ENCODE data around the gene TMEM144.
"Not testable (repeated sequence)": the region's sequence is repeated elsewhere in the genome, so short reads cannot be mapped to it uniquely, and the experiment has no call there.

Gene TMEM144

DNA sequence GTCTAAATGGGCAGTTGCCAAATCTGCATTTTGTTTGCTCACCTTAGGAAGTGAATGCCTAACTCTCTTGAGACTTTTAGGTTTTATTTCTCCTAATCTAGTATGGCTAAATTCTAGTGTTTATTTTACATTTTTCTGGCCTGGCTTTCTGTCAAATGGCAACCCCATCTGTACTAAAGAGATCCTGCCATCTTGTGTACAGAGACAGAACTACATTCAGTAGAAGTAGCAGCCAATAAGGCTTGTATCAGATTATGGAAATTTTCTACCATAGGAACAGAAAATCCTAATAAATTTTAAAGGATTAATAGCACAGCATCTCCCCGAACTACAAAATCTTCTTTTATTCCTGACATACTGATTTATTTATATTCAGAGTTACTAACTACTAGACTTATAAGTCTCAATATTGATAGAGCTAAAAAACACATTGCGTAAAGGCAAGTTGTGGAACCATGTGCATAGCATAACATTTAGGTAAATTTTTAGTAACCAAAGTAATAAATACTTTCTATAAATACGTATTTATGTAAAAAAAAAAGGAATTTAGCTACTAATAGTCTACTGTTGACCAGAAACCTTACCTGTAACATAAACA lies 45.5 kb downstream of the TMEM144 start:
- no peak overlapping the region for H3K4me3 ChIP-seq (ENCODE audit: low read depth, low read length)
- TF ChIP-seq, protein P1, sequence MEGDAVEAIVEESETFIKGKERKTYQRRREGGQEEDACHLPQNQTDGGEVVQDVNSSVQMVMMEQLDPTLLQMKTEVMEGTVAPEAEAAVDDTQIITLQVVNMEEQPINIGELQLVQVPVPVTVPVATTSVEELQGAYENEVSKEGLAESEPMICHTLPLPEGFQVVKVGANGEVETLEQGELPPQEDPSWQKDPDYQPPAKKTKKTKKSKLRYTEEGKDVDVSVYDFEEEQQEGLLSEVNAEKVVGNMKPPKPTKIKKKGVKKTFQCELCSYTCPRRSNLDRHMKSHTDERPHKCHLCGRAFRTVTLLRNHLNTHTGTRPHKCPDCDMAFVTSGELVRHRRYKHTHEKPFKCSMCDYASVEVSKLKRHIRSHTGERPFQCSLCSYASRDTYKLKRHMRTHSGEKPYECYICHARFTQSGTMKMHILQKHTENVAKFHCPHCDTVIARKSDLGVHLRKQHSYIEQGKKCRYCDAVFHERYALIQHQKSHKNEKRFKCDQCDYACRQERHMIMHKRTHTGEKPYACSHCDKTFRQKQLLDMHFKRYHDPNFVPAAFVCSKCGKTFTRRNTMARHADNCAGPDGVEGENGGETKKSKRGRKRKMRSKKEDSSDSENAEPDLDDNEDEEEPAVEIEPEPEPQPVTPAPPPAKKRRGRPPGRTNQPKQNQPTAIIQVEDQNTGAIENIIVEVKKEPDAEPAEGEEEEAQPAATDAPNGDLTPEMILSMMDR (IDR thresholded peaks at IDR 0.05; ENCODE audit: insufficient read depth, low read length, missing control alignments) = peak; percentile 63
- ChIA-PET CTCF (interaction anchor here (0.6 to 7.5 kb wide), 36 partner anchors 9 to 414 kb away, joined by 3 to 121 read pairs (median 4); partner anchors contain the start of genes C4orf46 and TMEM144), POLR2A (no interaction called here)
- peak; percentile 2 for DNase-seq (ENCODE audit: low read depth, low spot score)

DNA sequence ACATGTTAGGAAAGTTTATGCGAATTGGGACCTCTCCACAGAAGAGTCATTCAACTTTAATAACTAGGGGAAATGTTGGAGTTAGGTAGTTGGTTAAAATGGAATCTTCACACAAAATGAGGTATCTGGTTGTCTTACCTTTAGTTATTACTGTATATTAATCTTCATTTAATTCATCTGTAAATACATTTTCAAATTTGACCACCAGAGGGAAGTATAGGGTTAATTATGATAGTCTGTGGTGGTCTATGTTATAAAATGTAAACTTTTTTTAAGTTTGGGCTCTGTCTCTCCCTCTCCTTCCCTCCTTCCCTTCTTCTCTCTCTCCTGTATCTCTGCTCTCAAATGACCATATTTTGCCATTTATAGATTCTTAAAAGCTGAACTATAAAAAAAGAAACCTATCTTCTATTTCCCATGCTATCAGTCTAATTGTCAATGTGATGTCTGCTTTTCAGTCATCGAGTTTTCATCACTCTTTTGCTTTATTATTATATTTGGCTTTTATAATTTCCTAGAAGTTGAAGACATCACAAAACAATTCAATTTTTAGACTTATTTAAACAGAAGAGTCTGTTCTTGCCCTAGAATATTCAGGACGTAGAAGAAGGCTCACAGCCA lies 49.8 kb downstream of the TMEM144 start:
- ChIA-PET POLR2A (no interaction called here), CTCF (interaction anchor here (0.6 to 4.0 kb wide), 26 partner anchors 9 to 945 kb away, joined by 3 to 98 read pairs (median 4); partner anchors contain the start of gene TMEM144)
- H3K4me3 ChIP-seq (ENCODE audit: low read depth, low read length) = no peak overlapping the region
- TF ChIP-seq, protein P1 (IDR thresholded peaks at IDR 0.05; ENCODE audit: insufficient read depth, low read length, missing control alignments) = peak; percentile 5
- DNase-seq (ENCODE audit: low read depth, low spot score) = no peak

DNA sequence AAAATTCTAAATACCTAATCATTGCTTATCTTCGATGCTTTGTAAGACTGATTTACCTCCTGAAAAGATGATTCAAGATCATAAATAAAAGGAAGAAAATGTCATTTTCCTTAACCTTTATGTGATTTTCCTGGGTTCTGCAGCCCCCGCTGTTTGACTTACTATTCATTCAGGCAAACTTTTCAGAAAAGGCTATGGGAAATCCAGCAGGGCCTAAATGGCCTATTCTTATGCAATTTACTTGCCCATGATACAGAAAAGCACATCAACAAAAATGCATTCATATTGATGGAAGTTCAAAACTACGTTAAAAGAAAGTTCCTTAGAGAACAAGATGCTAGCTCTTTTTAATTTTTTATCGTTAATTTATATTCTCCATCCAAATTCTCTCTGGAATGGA lies 51.2 kb downstream of the TMEM144 start:
- TF ChIP-seq, protein P1 (IDR thresholded peaks at IDR 0.05; ENCODE audit: insufficient read depth, low read length, missing control alignments) = no peak
- DNase-seq (ENCODE audit: low read depth, low spot score) = no peak
- ChIA-PET POLR2A (no interaction called here), CTCF (interaction anchor here (1.1 to 4.0 kb wide), 12 partner anchors 10 to 938 kb away, joined by 3 to 98 read pairs (median 6); no protein-coding TSS in a partner anchor)
- no peak overlapping the region for H3K4me3 ChIP-seq (ENCODE audit: low read depth, low read length)

DNA sequence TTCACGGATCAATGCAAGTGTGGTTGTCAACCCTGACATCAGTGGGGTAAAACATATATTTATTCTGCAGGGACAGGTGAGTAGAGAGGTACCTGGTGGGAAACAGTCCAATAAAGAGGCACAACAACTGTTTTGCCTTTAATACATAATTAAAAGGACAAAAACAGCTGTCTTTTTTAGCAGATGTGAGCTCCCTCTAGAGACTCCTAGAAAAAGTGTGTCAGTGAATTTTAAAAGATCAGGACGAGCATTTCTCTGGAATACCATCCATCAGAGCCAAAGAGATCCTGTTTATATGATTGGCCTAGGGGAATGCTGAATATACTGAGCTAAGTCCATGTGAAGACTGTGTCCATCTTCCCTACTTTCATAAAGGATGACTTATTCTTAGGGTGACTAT lies 58.3 kb downstream of the TMEM144 start:
- POLR2A ChIA-PET = no interaction called here
- no peak for DNase-seq (ENCODE audit: low read depth, low spot score)
- H3K4me3 ChIP-seq (ENCODE audit: low read depth, low read length) = no peak overlapping the region
- TF ChIP-seq, protein P1 (IDR thresholded peaks at IDR 0.05; ENCODE audit: insufficient read depth, low read length, missing control alignments) = no peak
- CTCF ChIA-PET = interaction anchor here (0.9 to 4.9 kb wide), 6 partner anchors 8 to 403 kb away, joined by 3 to 28 read pairs (median 4); no protein-coding TSS in a partner anchor

DNA sequence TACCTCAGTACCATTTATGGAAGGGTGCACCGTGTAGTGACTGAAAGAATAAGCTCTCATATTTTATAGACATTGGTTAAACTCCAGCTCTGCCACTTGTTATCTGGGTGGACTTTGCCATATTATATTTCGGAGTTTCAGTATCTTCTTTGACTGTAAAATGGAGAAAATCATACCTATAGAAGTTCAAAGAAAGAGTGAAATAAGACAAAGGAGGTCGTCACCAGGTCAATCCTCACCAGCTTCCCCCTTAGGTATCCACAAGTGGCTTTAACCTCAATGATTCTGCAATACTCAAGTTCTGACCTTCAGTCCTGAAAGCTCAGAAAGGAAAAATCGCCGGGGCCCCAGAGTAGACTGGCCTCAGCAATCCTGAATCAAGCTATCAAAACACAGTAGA lies 64.3 kb downstream of the TMEM144 start:
- TF ChIP-seq, protein P1 (IDR thresholded peaks at IDR 0.05; ENCODE audit: insufficient read depth, low read length, missing control alignments) = no peak
- ChIA-PET POLR2A (no interaction called here), CTCF (interaction anchor here (1.0 to 3.1 kb wide), 4 partner anchors 14 to 351 kb away, joined by 3 to 23 read pairs (median 12); no protein-coding TSS in a partner anchor)
- H3K4me3 ChIP-seq (ENCODE audit: low read depth, low read length) = no peak overlapping the region
- DNase-seq (ENCODE audit: low read depth, low spot score) = no peak

DNA sequence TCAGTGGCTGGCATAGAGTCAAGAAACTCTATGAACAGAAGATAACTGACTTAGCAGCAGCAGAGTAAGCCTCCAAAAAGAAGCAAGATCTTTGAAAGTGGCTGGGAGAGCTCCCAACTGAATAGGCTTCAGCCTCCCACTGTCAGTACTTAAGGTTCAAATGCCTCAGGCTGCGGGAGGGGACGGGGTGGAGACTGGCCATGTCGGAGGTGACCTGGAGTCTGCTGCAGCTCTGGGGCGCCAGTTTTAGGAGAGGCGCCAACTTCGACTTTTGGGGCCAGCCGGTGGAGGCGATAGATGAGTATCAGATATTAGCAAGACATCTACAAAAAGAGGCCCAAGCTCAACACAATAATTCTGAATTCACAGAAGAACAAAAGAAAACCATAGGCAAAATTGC lies 67.3 kb downstream of the TMEM144 start:
- TF ChIP-seq, protein P1 (IDR thresholded peaks at IDR 0.05; ENCODE audit: insufficient read depth, low read length, missing control alignments) = no peak
- ChIA-PET CTCF (interaction anchor here (3.1 kb wide), 1 partner anchor 348 kb away, joined by 13 read pairs; no protein-coding TSS in a partner anchor), POLR2A (no interaction called here)
- no peak overlapping the region for H3K4me3 ChIP-seq (ENCODE audit: low read depth, low read length)
- DNase-seq (ENCODE audit: low read depth, low spot score) = no peak

DNA sequence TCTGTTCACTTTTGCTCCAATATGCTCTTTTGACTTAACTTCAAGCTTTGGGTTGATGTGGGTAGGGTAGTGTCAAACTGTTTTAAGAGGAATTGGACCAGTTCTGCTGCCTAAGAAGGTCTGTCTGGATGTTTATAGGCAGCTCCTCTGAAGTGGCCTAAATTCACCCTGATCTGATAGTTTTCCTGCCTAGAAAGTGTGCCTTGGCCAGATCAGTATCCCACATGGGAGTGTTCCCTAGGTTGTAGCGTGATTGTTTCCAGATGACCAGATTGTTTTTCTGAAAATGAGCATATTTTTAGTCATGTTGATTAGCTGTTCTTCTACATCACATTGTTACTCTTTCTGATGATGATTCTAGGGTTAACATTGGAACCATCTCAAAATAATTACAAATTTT lies 68.8 kb downstream of the TMEM144 start:
- DNase-seq (ENCODE audit: low read depth, low spot score); POLR2A ChIA-PET; CTCF ChIA-PET; H3K4me3 ChIP-seq (ENCODE audit: low read depth, low read length): not testable (repeated sequence)

Measured in AG04449 (cell line).